Stimulated activated CD8-positive, alpha-beta memory T cell treated with anti-CD3 and anti-CD28 coated beads, Interleukin-2, amount 100 ng/mL, for 48 hours (primary cell): Measurements from ENCODE around the gene CACNA2D4.
"Not testable (repeated sequence)": the region's sequence is repeated elsewhere in the genome, so short reads cannot be mapped to it uniquely, and the experiment has no call there.

Experiments used
- DNase-seq, 2 donors: peaks; one replicate each; pipeline ENCODE4 v3.0.0-alpha.2; 2020; ENCODE audit warnings: low read depth in 2 of 2

The CACNA2D4 gene

DNA sequence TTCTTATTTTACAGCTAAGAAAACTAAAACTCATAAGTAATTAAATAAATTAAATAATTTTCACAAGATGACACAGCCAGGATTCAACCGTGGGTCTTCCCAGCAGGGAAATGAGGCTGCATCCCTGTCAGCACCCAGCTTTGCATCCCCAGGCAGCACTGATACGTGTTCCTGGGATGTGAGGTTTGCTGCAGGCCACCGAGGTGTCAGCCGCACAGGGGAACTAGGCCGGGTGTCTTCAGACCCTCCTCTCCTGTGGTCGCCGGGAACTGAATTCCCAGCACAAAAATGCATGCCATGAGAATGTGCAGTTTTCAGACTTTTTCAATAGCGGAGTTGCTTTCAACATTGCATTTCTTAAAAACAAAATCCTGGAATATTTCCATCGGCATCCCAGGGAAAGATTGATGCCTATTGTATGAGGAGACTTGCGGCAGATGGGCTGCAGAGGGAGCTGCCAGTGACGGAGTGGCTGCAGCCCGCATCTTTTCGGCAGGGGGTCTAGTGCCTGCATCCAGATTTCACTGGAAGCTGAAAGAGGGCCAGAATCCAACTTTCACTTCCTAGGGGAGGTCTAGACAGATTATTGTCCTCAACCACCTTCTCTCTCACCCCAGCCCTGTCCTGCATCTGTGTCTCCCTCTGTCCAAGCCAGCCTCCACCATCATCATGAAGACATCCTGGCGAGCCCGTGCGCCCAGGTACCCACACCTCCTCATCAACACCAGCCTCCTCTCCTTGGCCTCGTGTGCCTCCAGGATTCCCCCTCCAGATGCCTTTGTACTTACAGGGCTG is 85.5 kb downstream of the CACNA2D4 start:
- DNase-seq, result no peak

DNA sequence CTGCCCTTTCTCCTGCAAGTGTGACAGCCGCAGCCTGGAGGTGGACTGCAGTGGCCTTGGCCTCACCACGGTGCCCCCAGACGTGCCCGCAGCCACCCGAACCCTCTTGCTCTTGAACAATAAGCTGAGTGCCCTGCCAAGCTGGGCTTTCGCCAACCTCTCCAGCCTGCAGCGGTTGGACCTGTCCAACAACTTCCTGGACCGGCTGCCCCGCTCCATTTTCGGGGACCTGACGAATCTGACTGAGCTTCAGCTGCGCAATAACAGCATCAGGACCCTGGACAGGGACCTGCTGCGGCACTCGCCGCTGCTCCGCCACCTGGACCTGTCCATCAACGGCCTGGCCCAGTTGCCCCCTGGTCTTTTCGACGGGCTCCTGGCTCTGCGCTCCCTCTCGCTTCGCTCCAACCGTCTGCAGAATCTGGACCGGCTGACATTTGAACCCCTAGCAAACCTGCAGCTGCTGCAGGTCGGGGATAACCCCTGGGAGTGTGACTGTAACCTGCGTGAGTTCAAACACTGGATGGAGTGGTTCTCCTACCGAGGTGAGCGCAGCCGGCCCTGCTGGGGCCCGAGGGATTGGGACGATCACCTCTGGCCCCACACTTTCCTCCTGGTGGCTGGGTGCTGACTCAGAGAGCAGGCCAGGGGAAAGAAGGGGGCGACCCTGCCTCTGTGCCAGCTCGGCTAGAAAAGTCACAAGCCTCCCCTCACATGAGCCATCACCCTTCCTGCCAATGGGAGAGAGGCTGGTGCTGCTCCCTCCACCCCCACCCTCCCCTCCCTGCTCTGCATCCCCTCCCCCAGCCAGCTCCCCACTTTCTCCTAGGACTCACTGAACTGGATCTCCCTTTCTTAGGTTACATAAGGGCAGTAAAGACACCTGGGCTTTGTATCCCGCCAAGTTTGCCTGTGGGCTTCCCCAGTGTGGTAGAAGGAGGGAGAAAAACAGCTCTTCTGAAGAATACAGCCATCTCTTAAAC is 87.2 kb downstream of the CACNA2D4 start:
- DNase-seq, result no peak

DNA sequence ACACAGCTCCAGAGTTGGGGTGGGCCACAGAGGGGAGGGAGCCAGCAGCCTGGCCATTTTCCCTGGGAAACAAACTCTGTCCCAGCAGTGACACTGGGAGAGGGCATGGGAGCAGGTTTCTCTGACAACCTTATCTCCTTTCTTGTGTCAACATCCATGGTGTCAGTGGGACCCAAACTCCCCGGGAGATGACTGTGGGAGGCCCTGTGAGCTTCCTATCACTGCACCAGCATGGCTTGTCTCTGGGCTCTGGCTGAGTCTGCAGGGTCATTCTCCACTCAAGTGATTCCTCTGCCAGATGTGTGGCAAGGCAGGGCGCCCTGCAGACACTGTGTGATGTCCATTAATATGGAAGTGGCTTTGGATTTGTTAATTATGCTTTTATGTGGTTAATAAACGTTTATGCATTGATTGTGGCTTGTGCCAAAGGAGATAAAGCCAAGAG is 88.0 kb downstream of the CACNA2D4 start:
- no peak for DNase-seq

DNA sequence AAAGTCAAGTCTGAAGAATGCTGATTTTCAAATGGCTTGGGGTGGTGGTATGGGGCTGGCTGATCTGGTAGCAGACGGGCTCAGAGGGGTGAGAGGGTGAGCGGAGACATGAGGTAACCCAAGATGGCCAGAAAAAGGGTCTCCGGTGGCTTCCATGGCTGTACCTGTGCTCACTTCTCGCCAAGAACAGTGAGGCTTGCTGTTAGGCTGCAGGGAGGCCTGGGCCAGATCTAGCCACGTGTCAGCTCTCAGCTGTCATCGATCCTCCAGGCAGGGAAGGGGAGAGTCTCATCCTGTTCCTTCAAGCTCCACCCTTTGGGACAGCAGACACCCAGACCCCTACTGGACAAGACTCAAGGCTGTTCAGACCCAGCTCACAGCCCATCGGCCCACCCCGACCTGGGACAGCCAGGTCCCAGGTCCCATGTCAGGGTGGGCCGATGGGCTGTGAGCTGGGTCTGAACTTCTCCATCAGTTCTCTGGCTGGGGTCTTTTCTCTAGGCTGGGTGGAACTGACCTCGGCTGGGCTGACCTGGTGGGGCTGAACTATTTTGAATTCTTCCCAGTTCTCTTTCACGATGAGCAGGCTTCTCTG is 89.0 kb downstream of the CACNA2D4 start:
- no peak for DNase-seq

DNA sequence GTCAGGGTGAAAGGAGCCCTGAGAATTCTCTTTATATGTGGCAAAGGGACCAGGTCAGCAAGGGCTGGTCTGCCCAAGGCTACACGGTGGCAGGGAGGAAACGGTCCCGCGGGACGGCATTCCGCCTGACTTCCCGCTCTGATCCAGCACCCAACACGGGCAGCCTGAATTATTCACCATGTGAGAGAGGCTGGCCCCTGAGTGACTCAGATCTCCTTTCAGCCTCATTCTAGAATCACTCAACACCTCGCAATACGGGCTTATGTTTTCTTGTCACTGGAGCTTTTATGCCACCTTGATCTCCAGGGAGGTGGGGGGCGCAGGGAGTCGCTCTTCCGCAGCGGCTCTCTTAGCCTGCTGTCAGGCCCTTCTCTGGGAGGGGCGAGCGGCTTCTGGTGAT is 89.6 kb downstream of the CACNA2D4 start:
- no peak for DNase-seq

DNA sequence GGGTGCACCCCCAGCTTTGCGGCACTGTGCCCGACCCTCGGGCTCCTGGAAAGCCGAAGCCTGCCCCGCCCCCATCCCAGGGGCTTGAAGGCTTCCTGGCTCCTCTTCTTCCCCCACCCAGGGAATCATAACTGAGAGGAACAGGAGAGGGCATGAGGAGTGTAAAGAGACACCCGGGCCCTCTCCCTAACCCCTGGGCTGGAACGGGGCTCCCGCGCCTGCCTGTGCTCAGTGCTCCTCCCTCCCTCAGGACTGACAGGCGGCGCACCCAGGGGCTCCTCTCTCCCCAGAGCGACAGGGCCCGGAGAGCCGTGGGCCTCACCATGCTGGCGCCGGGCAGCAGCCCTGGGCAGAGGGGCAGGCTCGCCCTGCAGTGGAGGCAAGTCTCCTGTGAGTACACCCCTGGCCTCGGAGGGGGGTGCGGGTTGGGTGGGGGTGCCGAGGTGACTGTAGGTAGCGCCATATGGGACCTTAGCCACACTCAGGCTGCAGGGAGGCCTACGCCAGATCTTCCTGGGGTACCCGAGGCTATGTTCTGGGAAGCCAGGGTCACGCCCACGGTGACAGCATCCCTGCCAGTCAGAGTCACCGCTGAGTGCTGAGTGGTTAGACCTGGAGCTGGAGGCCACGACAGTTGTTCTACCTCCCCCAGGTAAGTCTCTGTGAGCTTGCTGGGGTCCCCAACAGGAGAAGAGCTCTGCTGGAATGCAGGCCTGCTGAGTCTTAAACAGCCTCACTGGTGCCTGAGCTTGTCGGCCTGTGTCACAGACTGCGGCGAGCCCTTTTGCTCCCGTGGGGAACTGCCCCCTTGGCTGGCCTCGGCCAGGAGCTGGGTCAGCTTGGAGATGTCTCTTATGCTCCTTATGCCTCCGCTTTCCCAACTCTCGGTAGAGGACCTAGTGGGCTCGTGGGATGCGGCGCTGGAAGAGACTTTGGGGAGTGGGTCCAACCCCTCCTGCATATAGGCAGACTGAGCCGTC is 90.3 kb downstream of the CACNA2D4 start:
- DNase-seq, result no peak

DNA sequence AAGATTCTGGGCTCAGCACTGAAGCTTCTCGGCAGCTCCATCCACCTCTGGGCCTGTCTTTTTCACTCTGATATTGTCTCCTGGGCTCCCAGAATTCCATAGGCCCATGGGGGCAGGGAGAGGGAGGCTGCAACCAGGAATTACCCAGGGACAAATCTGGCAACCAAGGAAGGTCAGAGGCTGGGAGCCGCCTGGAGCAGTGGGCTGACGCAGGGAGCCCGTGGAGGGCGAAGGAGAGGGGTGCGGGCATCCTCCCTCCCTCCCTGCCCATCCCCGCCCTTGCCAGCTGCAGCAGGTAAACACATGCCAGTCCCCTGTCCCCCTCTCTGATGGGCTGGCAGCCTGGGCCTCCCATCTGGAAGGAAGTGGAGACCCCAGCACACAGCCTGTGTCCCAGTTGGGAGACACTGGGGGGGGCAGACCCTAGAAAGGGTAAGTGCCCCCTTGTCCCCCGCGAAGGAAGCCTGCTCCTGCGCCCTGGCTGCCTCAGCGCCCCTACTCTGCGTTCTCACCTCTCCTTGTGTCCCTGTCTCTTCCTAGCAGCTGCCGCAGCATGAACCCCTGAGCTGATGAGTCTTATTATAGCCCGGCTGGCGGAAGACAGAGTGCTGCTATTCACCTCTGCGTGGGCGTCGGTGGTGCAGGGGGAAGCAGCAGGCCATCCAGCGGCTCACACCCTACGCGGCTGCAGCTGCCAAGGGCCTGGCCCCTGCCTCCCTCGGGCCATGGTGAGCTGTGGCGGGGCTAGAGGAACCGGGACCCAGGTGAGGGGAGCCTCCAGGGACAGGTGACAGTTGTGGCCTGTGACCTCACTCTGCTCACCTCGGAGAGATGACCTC is 91.4 kb downstream of the CACNA2D4 start:
- DNase-seq, result no peak

DNA sequence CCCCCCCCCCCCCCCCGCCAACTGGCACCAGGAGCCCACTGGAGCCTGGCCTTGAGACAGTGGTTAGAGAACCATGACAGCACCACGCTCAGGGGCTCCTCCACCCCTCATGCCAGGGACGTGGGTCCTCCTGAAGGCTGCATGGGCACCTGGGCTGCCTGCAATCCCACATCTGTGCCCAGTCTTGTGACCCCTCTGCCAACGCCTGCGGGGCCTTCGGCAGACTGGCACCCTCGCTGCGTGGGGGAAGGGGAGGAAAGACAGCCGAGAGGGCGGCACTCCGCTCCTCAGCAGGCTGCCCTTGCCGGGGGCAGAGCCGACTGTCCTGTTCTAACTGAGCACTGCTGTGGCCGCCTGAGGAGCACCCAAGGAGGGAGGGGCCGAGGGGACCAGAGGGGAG is 92.1 kb downstream of the CACNA2D4 start:
- no peak for DNase-seq

DNA sequence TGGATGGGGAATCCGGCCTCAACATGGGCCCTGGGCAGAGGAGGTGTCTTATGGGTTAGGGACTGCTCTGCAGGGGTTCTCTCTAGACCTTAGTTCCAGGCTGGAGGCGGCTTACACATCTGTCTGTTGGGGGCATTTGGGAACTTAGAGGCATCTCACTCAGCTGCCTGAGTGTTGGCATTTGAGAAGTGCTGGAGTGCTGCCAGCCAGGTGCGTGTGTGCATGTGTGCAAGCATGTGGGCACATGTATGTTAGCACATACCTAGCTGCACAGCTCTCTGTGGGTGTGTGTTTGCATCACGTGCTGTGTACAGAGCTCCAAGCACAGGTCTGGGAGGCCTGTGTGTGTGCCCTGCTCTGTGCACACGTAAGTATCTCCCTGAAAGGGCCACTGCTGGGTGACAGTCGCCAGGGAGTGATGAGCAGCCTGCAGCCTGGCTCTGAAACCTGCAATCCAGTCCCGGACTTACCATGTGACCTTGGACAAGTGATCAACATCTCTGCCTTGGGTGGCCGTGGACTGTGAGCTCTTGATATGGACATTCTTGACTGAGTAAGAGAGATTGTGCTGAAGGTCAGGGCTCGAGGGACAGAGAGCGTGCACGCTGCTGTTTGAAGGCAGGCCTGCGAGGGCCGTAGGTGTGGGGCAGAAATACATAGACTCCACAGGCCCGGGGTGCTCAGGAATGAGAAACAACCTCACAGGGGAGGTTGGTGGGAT is 92.9 kb downstream of the CACNA2D4 start:
- DNase-seq, result no peak

DNA sequence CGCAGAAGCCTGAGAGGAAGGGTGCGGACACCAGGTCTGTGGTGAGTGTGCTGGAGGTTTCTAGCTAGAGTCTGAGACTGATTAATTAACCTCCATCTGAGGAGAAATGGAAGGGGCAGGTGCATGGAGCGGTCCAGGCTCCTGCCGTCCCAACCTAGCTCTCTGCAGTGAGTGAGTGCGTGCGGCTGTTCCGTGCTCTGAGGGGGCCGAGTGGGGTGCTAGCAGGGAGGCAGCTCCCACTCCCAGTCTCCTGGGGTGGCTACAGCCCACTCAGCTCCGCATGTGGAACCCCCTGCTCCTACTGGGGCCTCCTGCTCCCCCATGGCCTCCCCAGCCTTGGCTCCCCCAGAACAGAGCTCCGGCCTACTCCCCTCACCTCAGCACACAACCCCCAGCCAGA is 95.2 kb downstream of the CACNA2D4 start:
- DNase-seq, result no peak

DNA sequence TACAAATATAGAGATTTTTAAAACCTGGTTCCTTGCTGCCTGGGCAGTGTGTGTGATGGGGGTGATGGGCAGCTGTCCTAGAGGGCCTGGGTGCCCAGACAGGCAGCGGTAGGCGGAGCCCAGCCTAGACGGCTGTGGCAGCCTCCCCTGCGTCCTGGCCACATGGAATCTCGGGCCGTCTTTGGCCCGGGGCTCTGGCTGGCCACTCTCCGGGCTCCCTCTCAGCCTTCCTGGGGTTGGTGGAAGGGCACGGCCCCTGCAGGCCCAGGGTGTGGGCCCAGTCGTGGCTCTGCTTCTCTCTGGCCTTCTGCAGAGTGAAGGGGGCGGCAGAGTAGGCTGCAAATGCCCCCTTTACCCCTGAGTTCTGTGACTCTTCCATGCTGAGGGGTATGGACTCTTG is 95.8 kb downstream of the CACNA2D4 start:
- no peak for DNase-seq

DNA sequence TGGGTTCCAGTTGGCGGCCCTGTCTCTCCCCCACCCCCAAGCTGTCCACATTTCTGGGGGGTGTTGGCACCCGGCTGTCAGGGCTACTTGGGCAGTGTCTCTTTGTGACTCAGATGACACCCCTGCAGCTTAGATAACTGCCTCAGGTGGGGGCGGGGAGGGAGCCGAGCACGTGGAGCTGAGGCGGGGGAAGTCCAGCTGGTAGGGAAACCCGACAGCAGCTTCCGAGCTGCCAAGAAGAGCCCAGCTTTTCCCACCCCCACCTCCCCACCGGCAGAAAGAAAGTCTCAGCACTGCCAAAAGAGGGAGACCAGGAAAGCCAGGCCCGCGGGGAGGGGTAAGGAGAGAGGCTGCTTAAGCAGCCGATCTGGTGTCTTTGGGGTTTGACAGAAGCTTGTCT is 96.6 kb downstream of the CACNA2D4 start:
- no peak for DNase-seq

DNA sequence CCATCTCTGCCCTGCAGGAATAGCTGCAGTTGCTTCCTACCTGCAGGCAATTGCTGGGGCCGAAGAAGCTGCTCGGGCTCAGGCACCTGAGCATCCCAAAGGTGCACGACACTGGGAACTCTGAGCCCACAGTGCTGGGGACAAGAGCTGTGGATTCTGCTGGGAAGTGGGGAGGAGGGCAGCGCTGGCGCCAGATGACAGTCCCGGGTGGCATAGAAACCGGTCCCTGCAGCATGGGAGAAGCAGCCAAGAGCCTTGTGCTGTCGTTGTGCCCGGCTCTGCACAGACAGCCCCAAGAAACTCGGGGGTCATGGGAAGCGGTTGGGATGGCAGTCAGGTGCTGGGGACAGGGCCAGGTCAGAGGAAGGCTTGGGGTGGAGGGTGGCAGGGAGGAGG is 97.6 kb downstream of the CACNA2D4 start:
- no peak for DNase-seq

DNA sequence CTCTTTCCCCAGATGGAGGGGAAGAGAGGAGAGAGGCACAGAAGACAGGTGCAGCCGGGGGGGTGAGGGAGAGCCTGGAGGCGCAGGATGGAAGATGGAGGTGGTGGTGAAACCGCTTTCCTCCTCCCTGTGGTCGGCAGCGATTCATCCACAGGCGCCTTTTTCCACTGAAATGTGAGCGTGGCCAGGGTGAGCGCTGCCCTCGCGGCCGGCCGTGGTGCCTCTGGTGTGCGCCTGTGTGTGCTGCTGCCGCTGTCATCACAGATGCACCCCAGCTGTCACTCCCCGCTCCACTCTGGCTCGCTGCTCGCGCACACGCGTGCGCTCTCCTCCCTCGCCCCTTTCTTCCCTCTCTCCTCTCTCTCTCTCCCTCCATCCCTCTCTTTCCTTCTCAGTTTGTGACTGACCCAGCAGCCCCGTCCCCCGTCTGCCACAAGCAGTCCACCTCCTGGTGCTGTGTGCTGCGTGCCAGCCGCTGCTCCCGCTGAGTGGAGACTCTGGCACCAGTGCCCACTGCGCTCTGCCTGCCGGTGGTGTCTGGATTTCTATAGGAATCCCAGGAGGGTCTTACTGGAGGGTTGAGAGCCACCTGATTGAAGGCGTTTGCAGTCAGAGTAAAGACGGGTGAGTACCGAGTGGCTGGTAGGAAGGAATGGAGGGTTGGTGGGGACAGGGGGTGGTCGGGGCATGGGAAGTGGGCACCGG is 98.1 kb downstream of the CACNA2D4 start, which contains the start of gene LRTM2:
LRTM2 (plus strand) TSS at position 375 of the 705 bp plus-strand sequence. CDS start 7,584 bp downstream, outside the sequence.
- DNase-seq, result no peak

DNA sequence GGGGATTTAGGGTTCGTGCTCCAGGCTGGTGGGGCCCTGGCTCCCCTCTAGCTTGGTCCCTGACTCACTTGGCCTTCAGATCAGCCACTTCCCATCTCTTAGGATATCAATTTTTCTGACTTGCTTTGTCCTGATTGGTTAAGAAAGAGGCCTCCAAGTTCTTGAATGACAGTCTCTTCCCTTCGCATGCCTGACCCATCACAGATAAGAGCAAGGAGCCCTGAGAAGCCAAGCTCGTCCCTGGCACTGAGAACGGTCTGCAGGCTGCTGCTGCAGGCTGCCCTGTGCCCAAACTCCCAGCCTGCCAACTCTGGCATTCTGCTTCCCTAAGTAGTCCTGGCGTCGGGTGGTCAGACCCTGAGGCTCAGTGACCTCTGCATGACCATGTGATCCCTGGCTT is 98.9 kb downstream of the CACNA2D4 start:
- no peak for DNase-seq

DNA sequence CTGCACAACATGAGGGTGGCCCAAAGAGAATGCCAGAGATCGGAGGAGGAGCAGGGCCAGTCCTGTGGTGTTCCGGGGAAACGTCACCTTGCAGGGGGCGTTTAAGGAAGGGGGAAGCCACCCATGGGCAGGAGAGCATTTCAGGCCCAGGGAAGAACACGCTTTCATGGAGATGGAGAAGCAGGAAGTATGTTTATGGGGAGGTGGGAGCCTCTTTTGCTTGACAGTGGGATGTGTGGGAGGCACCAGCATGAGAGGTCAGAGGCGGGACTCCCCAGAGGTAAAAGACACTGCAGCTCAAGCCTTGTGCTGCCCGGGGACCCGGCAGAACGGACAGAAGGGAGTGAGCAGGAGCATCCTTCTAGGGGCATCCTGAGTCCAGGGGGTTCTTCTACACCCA is 99.4 kb downstream of the CACNA2D4 start:
- no peak for DNase-seq

DNA sequence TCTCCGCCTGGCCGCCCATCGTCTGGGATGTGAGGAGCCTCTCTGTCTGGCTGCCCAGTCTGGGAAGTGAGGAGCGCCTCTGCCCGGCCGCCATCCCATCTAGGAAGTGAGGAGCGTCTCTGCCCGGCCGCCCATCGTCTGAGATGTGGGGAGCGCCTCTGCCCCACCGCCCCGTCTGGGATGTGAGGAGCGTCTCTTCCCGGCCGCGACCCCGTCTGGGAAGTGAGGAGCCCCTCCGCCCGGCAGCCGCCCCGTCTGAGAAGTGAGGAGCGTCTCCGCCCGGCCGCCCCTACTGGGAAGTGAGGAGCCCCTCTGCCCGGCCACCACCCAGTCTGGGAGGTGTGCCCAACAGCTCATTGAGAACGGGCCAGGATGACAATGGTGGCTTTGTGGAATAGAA is 100.5 kb downstream of the CACNA2D4 start:
- DNase-seq, result not testable (repeated sequence)

DNA sequence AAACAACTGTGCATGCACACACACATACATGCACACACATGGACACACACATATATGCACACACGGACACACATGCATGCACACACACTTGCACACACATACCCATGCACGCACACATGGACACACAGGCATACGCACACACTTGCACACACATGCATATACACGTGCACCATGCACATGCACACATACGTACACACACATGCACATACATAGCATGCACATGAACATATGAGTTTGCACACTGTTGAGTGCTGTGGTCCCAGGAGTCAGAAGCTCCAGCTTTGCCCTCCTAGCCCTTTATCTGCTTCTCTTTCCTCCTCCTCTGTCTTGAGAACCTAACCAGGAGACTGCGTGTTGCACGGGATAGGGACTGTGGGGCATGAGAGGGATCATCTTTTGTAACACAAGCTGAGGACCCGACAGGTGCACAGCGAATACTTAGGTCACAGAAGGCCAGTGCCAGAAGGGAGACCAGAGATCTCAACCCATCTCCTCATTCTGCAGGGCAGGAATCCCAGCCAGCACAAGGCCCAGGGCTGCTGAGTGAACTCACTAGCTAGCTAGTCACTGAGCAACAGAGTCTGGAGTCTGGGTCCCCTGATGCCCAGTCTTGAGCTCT is 101.6 kb downstream of the CACNA2D4 start:
- DNase-seq, result no peak
